Epithelial cell of esophagus (primary cell): ENCODE data around the gene SUN2.

Experiments
- DNase-seq: peaks from one replicate; pipeline ENCODE4 v3.0.0; 2010; ENCODE audit warnings: low read depth
- H3K4me3 ChIP-seq: 2 replicates; pipeline ENCODE4 v1.5.1; 2011; ENCODE audit warnings: mild to moderate bottlenecking, low read length, control low read depth
- CTCF ChIP-seq: IDR thresholded peaks from 2 replicates; pipeline ENCODE4 v1.5.1; 2011; ENCODE audit warnings: low read depth, mild to moderate bottlenecking, low read length, control low read depth, inconsistent platforms; ENCODE audit not compliant: insufficient read depth; ENCODE audit errors: missing control alignments

Gene SUN2

GRCh38 chr22:38770257-38770949 lies 14.6 kb upstream of the SUN2 start:
- H3K4me3 ChIP-seq = no peak overlapping the region
- no peak for TF ChIP-seq CTCF
- no peak for DNase-seq

- no peak overlapping the region for H3K4me3 ChIP-seq
- TF ChIP-seq CTCF = no peak
- no peak for DNase-seq
These were observed 12.2 kb upstream of the SUN2 start for GRCh38 chr22:38768036-38768435.

DNA sequence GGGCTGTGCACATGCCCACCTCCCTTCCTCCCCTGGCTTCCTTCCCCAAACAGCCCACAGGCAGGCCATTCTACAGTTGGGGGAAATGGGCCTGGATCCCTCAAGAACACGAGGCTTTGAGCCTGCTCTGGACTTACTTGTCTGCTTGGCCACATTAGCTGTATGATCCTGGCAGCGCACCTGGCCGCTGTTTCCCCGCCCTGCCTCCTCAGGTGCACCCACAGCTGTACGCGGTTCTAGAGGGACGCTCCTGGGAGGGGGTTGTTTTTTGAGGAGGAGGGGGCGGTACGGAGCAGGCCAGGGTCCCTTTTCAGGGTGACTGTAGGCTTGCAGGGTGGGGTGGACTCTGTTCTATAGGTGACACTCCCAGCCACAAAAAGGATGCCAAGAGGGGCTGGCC lies 11.5 kb upstream of the SUN2 start:
- no peak for DNase-seq
- no peak for TF ChIP-seq CTCF
- H3K4me3 ChIP-seq = no peak overlapping the region

DNA sequence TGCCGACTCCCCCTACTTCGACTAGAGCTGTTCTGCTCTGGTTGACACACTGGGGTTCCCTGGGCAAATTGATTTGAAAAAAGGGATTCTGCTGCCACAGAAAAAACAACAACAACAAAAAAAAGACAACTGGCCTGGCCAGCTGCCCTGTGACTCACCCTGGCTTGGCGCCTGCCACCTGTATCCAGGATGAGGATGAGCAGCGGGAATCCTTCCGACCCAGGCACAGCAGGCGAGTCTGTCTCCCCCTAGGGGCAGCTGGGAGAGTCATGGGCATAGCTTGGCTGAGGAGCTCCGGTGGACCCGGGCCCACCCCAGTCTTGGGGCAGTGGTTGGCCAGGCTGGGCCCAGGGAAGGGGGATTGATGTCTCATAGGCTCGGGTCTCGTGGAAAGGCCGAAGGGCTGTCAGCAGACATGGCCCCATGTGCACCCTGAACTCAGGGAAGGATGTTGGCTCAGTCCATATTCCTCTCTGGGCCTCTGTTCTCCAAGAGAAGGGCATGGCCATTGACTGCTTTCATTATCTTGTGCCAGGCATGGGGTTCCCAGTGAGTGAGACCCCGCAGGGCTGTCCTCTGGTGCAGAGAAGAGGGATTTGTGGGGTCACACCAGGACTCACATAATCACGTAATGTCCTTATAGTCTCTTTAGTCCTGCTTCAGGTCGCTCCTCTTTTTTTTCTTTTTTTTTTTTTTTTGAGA lies 10.4 kb upstream of the SUN2 start:
- peak; percentile 86 for DNase-seq
- TF ChIP-seq CTCF = peak; percentile 90
- H3K4me3 ChIP-seq = no peak overlapping the region

- no peak for DNase-seq
- H3K4me3 ChIP-seq = no peak overlapping the region
- TF ChIP-seq CTCF = no peak
These were observed 6.8 kb upstream of the SUN2 start for GRCh38 chr22:38762551-38762983.

DNA sequence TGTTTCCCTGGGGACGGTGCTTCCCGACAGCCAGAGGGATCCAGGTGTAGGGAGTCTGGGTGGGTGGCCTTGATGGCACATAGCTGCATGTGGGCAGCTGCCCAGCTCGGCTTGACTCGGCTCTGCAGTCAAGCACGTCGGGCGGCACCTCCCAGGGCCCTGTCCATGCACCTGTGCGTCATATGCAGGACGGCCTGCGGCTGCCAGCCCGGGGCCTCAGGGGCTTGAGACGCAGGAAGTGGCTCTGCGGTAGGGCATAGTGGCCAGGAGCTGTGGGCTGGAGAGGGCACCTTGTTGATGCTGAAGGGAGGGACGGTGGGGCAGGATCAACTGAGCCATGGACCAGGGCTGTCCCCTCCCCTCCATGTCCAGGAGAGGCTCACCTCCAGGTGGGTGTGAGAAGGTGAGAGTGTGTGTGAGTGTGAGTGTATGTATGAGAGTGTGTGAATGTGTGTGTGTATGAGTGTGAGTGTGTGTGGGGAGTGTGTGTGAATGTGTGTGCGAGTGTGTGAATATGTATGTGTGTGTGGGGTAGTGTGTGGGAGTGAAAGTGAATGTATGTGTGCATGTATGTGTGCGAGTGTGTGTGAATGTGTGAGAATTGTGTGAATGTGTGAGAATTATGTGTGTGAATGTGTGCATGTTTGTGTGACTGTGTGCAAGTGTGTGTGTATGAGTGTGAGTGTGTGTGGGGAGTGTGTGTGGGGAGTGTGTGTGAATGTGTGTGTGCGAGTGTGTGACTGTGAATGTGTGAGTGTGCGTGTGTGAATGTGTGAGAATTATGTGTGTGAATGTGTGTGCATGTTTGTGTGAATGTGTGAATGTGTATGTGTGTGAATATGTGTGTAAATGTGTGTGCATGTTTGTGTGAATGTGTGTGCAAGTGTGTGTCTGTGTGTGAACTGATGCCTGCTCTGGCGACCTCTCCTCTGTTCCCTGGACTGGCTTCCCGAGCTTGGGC lies 5.7 kb upstream of the SUN2 start:
- DNase-seq = no peak
- no peak for TF ChIP-seq CTCF
- H3K4me3 ChIP-seq = no peak overlapping the region
